ENCODE results near the gene PPIL4. TPM values are rescaled to one million over a fixed set of nuclear protein-coding genes. Genes with fewer than 3 reads are reported as not detected.

Gene PPIL4
- total RNA-seq, 1 experiment from 2014 or later, result 22.6 TPM

DNA sequence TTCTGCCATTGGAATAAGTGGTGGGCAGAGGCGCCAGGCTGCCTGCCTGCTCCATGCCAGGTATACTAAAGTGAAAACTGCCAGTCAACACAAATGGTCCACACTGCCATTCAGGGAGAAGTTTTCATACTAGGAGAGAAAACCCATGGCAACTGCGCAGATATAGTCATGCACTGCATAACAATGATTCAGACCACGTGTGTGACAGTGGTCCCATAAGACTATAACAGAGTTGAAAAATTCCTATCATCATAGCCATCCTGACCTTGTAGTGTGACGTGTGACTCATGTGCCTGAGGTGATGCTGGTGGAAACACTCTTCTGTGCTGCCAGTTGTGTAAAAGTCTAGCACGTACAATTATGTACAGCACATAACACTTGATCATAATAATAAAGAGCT is 86.1 kb downstream of the PPIL4 start:
- BruUV-seq (replicated peaks), result no TSS peak
- H3K36me3 Mint-ChIP-seq (ENCODE audit: insufficient read depth, unreplicated experiment), result no peaks in the 10 kb centered on the region
- no peaks in the 10 kb centered on the region for H3K9me3 Mint-ChIP-seq (ENCODE audit: low read depth, unreplicated experiment)
- no peak for DNase-seq
- no peaks in the 10 kb centered on the region for H3K27me3 Mint-ChIP-seq (ENCODE audit: unreplicated experiment)
- H3K4me1 Mint-ChIP-seq (ENCODE audit: low read depth, unreplicated experiment), result no peaks in the 10 kb centered on the region
- CTCF ChIA-PET, result no interaction called here
- no peak overlapping the region for H3K27ac Mint-ChIP-seq (ENCODE audit: unreplicated experiment)
- no peak overlapping the region for H3K4me3 Mint-ChIP-seq (ENCODE audit: low read depth, unreplicated experiment)
- TF ChIP-seq CTCF (IDR thresholded peaks at IDR 0.05; ENCODE audit: unreplicated experiment), result no peak
- intact Hi-C loops (cut with micrococcal nuclease; ENCODE audit: unreplicated experiment), result no loop called here

- no TSS peak for BruUV-seq (replicated peaks)
Measured at GRCh38 chr6:149458806-149459205, 87.0 kb downstream of the PPIL4 start.

DNA sequence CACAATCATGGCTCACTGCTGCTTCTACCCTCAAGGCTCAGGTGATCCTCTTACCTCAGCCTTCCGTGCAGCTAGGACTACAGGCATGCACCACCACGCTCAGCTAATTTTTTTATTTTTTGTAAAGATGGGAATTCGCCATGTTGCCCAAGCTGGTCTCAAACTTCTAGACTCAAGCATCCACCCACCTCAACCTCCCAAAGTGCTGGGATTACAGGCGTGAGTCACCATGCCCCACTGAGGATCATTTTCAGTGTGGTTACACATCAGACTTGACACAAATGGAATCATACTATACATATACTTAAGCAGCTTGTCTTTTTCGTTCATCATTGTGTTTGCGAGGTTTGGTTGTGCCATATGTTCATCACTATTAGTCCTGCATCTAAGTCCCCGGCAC is 87.6 kb downstream of the PPIL4 start:
- H3K27ac Mint-ChIP-seq (ENCODE audit: unreplicated experiment), result no peak overlapping the region
- H3K27me3 Mint-ChIP-seq (ENCODE audit: unreplicated experiment), result no peaks in the 10 kb centered on the region
- CTCF ChIA-PET, result no interaction called here
- no peaks in the 10 kb centered on the region for H3K9me3 Mint-ChIP-seq (ENCODE audit: low read depth, unreplicated experiment)
- H3K4me3 Mint-ChIP-seq (ENCODE audit: low read depth, unreplicated experiment), result no peak overlapping the region
- H3K4me1 Mint-ChIP-seq (ENCODE audit: low read depth, unreplicated experiment), result no peaks in the 10 kb centered on the region
- no peak for TF ChIP-seq CTCF (IDR thresholded peaks at IDR 0.05; ENCODE audit: unreplicated experiment)
- intact Hi-C loops (cut with micrococcal nuclease; ENCODE audit: unreplicated experiment), result no loop called here
- BruUV-seq (replicated peaks), result no TSS peak
- DNase-seq, result no peak
- H3K36me3 Mint-ChIP-seq (ENCODE audit: insufficient read depth, unreplicated experiment), result no peaks in the 10 kb centered on the region

More at GRCh38 chr6:149458806-149459205, 87.0 kb downstream of the PPIL4 start:
- intact Hi-C loops (cut with micrococcal nuclease; ENCODE audit: unreplicated experiment), result no loop called here
- Mint-ChIP-seq H3K9me3 (ENCODE audit: low read depth, unreplicated experiment) (no peaks in the 10 kb centered on the region), H3K36me3 (ENCODE audit: insufficient read depth, unreplicated experiment) (no peaks in the 10 kb centered on the region), H3K4me1 (ENCODE audit: low read depth, unreplicated experiment) (no peaks in the 10 kb centered on the region), H3K27me3 (ENCODE audit: unreplicated experiment) (no peaks in the 10 kb centered on the region), H3K4me3 (ENCODE audit: low read depth, unreplicated experiment) (no peak overlapping the region), H3K27ac (ENCODE audit: unreplicated experiment) (no peak overlapping the region)
- DNase-seq, result no peak
- no peak for TF ChIP-seq CTCF (IDR thresholded peaks at IDR 0.05; ENCODE audit: unreplicated experiment)
- CTCF ChIA-PET, result no interaction called here

DNA sequence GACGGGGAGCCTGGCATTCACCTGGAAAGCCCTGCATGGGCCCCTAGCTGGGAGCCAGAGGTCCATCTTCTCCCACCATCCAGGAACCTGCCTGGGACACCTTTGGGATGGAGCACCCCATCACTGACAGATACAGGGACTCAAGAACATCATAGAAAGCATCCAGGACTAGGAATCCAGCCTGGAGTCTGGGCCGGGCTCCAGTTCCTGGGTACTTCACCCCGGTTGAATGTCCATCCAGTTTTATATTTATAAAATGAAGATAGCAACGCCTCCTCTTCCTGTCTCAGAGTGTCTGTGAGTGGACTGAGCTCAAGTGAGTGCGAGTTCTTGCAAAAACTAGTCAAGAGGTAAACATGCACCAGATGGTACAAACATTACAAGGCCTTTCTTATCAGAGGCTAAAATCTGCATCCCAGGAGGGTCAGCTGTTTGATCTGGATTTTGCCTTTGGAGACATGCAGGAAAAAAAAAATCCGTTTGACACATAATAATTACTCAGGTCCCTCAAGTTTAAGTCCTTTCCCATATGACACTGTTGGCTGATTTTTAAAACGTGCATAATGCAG is 88.4 kb downstream of the PPIL4 start:
- Mint-ChIP-seq H3K27ac (ENCODE audit: unreplicated experiment) (no peak overlapping the region), H3K36me3 (ENCODE audit: insufficient read depth, unreplicated experiment) (no peaks in the 10 kb centered on the region), H3K27me3 (ENCODE audit: unreplicated experiment) (no peaks in the 10 kb centered on the region), H3K4me1 (ENCODE audit: low read depth, unreplicated experiment) (no peaks in the 10 kb centered on the region), H3K9me3 (ENCODE audit: low read depth, unreplicated experiment) (no peaks in the 10 kb centered on the region), H3K4me3 (ENCODE audit: low read depth, unreplicated experiment) (no peak overlapping the region)
- CTCF ChIA-PET, result no interaction called here
- intact Hi-C loops (cut with micrococcal nuclease; ENCODE audit: unreplicated experiment), result no loop called here
- no peak for DNase-seq
- no peak for TF ChIP-seq CTCF (IDR thresholded peaks at IDR 0.05; ENCODE audit: unreplicated experiment)
- BruUV-seq (replicated peaks), result no TSS peak
